T-helper 22 cell (primary cell): ENCODE data around the gene TLE3.
A peak's percentile ranks its signal among the peaks of the same experiment; 100 is the strongest.
"Not testable (repeated sequence)": the region's sequence is repeated elsewhere in the genome, so short reads cannot be mapped to it uniquely, and the experiment has no call there.

Experiments used
- DNase-seq: peaks from one replicate; pipeline ENCODE4 v3.0.0-alpha.2; 2020; ENCODE audit warnings: low read depth

TLE3 gene

GRCh38 chr15:70125605-70126004 lies 27.9 kb upstream of the TLE3 start:
- DNase-seq: no peak

GRCh38 chr15:70121624-70122302 lies 24.0 kb upstream of the TLE3 start:
- DNase-seq: no peak

- no peak for DNase-seq
Observed at GRCh38 chr15:70120958-70121623, 23.4 kb upstream of the TLE3 start.

DNA sequence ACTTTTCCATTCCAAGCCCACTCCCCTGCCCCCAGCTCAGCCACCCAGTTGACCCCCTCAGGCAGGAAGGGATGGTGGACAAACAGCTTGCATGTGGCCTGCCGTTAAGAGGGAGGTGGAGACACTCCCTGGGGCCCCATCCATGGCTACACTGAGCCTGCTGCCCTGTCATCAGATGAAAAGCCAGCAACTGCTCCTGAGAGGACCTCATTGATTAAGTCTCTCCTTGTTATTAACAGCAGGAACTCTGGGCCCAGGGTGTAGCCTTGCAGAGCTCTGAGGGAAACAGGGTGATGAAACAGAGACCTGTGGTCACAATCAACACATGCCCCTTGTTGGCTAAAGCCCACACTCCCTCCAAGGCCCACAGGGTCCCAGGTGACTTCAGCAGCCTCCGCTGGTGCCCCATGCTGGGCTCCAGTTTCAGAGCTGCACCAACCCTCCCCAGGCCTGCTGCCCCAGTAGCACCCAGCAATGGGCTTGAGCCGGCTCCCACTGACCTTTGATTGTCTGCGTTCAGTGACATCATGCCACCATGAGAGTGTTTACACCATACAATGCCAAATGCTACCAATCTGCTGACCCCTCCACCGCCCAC lies 22.3 kb upstream of the TLE3 start:
- no peak for DNase-seq

DNA sequence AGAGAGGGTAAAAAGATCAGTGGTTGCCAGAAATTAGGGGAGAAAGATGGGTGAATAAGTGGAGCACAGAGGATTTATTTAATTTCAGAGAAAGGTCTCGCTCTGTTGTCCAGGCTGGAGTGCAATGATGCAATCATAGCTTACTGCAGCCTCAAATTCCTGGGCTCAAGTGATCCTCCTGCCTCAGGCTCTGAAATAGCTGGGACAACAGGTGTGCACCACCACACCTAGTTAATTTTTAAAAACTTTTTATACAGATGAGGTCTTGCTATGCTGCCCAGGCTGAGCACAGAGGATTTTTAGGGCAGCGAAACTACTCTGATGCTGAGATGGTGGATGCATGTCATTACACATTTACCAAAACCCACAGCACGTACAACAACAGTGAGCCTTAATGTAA lies 20.9 kb upstream of the TLE3 start:
- no peak for DNase-seq

GRCh38 chr15:70116317-70116716 lies 18.6 kb upstream of the TLE3 start:
- DNase-seq: no peak

GRCh38 chr15:70114221-70114620 lies 16.5 kb upstream of the TLE3 start:
- no peak for DNase-seq

DNA sequence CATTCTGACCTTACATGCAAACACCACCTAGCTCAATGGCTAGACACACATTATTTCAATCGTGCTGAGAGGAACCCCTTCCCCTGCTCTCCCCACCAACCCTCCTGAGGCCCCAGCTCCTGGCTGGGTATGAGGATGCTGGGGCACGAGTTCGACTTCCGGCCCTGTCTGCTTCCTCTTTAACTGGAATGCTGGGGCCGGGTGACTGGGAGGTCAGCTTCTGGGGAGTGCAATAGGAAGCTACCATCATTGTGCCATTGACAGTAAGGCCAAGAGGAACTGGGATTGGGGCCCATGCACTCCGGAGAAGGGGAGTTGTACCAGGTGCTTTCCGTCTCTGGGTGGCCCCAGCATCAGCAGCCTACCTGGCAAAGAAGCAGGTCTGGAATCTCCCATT lies 15.6 kb upstream of the TLE3 start:
- no peak for DNase-seq

DNA sequence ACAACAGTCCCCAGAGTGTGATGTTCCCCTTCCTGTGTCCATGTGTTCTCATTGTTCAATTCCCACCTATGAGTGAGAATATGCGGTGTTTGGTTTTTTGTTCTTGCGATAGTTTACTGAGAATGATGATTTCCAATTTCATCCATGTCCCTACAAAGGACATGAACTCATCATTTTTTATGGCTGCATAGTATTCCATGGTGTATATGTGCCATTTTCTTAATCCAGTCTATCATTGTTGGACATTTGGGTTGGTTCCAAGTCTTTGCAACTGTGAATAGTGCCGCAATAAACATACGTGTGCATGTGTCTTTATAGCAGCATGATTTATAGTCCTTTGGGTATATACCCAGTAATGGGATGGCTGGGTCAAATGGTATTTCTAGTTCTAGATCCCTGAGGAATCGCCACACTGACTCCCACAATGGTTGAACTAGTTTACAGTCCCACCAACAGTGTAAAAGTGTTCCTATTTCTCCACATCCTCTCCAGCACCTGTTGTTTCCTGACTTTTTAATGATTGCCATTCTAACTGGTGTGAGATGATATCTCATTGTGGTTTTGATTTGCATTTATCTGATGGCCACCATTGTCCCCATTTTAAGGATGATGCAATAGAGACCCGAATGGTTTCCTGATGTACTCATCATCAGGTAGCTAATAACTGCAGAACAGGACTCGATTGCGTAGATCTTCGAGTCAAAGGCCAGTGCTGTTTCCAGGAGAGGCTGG lies 15.0 kb upstream of the TLE3 start:
- DNase-seq: not testable (repeated sequence)

DNA sequence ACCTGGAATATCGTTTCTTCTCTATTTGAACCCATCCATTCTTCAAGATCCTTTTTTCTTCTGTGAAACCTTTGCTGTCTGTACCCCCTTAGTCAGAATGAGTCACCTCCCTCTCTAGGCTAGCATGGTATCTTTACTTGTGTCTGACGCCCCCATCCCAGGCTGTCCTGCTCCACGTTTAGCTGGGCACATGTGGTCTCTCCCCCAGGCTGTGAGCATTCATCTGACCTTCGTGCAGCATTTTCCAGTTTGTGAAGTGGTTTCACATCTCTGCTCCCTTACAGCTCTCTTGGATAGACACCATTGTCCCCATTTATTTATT lies 14.3 kb upstream of the TLE3 start:
- no peak for DNase-seq

- DNase-seq: no peak
Observed at GRCh38 chr15:70111203-70112073, 13.7 kb upstream of the TLE3 start.

GRCh38 chr15:70109978-70110377 lies 12.3 kb upstream of the TLE3 start:
- no peak for DNase-seq

DNA sequence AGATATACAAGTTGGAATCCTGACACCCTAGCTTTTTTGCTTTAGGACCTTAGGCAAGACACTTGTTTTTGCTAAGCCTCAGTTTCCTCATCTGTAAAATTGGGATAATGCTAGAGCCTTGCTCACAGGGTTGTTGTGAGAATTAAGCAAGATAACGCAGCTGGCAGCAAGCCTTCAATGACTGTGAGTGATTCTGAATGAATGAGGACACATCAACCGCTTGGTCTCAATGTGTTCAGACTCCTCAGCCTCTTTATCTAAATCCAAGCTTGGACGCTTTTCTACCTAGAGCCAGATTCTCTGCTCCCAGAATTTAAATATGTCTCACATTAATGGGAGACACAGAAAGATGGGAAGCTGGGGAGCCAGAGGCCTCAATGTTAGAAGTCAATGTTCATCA lies 11.8 kb upstream of the TLE3 start:
- DNase-seq: no peak

- no peak for DNase-seq
Observed at GRCh38 chr15:70103880-70104626, 6.3 kb upstream of the TLE3 start.

DNA sequence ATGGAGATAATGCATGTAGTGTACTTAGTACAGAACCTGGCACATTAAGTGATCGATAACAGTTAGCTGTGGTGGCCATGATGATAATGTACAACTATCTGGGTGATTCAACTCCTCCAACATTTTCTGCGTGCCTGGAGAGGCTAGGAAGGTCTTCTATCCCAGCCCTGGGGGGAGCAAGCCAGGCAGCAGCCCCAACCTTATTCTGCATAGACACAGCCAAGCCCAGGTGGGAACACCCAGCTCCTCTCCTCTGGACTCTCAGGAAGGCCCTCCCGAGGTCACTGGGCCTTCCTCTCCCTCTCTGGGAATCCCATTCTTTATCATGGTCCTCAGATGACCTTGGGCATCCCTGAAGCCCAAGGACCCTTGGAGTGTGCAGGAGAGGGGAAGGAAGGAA lies 5.1 kb upstream of the TLE3 start:
- no peak for DNase-seq

GRCh38 chr15:70101459-70102113 lies 3.9 kb upstream of the TLE3 start:
- DNase-seq: no peak

DNA sequence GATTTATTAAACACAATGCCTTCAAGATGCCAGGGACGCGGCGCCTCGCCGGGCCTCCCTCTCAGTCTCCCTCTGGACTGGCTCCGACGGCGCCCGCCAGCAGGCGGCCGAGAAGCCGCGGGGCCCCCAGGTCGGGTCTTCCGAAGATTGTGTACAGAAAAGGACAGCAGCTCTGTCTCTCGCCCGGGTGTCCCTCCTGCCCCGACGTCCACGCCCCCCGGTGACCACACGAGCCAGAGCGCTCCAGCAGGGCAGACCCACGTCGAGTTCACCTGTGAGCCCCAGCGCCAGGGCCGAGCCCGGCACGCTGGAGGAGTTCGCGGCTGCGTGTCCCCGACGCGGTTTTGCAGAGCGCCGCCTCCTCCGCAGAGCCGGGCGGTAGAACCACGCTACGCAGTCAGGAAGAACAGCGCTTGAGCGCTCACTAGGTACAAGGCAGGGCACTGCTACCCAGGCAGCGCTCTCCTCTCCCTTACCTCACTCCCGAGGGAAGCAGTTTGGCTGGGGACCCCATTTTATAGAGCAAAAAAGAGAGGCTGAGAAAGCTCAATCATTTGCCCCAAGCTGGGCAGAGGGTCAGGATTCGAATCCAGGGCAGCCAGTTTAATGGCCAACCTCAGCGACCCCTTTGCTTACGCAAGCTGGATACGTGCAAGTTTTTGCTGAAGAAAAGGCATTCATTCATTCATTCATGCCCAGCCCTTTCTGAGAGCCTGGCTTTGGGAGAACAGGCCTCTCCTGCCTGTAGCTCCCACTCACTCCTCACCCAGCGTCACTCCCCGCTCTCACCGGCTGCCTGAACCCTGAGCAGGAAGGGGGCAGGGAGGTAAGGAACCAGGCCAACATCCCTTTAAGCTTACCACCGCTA lies 3.0 kb upstream of the TLE3 start:
- peak; percentile 45 for DNase-seq

GRCh38 chr15:70099967-70100473 lies 2.3 kb upstream of the TLE3 start:
- no peak for DNase-seq

DNA sequence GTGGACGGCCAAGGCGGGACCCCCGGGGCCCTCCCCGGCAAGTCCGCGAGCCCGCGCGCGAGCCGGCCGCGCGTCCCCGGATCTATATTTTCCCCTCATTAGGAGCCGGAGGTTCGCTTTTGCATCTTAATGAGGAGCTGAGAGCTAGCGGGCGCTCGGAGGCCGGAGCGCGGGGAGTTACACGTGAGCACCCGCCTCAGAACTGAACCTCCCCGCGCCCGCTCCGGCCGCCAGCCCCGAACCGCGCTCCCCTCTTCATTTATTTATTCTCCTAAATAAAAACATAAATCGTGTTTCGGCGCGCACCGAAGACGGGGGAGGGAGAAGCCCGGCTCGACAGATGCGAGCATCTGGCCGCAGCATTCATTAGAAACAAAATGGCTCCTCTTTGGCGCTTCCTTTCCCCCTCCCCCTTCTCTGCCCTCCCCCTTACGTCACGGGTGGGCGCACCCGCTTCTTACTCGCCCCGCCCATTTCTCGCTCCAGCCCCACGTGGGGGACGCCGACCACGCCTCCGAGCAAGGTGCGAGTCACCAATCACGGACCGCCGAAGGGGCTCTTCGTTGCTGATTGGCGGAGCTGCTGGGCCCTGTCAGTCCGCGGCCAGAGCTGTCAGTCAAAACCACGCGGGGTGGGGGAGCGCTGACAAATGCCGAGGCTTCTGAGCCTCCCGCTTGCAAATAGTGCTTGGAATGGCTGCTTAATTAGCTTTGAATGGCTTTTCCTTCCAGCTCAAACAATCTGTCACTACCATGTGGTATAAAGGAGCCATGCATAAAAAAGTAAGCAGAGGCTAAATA lies 1.6 kb upstream of the TLE3 start:
- peak; percentile 99 for DNase-seq
